GM23248 (cell line): ENCODE measurements around the gene ERMAP. TPM values are rescaled to one million over a fixed set of nuclear protein-coding genes. Genes with fewer than 3 reads are reported as not detected.

Experiments
- DNase-seq: peaks from one replicate; pipeline ENCODE4 v3.0.0-alpha.2; 2015
- H2AFZ ChIP-seq: fragments of 200-600 bp; sonication (generic); 2 replicates; pipeline ENCODE4 v1.6.1; 2016; ENCODE audit warnings: antibody characterized with exemption
- H3F3A ChIP-seq: fragments of 200-600 bp; sonication (generic); 2 replicates; pipeline ENCODE4 v1.6.1; 2016; ENCODE audit warnings: mild to moderate bottlenecking, antibody characterized with exemption, mixed run types; ENCODE audit not compliant: insufficient read depth
- H3K27ac ChIP-seq: fragments of 200-600 bp; sonication (generic); 2 replicates; pipeline ENCODE4 v1.5.1; 2016; ENCODE audit warnings: mild to moderate bottlenecking
- H3K27me3 ChIP-seq: fragments of 200-600 bp; sonication (generic); replicated peaks from 2 replicates; pipeline ENCODE4 v1.6.1; 2016; ENCODE audit warnings: mild to moderate bottlenecking; ENCODE audit not compliant: insufficient read depth
- H3K36me3 ChIP-seq: fragments of 200-600 bp; sonication (generic); 2 replicates; pipeline ENCODE4 v1.6.1; 2016; ENCODE audit warnings: low read depth, mild to moderate bottlenecking
- H3K4me1 ChIP-seq: fragments of 200-600 bp; sonication (generic); 2 replicates; pipeline ENCODE4 v1.6.1; 2016; ENCODE audit warnings: mild to moderate bottlenecking; ENCODE audit not compliant: insufficient read depth
- H3K4me2 ChIP-seq: fragments of 200-600 bp; sonication (generic); one replicate; pipeline ENCODE4 v1.6.1; 2016; ENCODE audit warnings: mild to moderate bottlenecking; ENCODE audit not compliant: unreplicated experiment
- H3K4me3 ChIP-seq: fragments of 200-600 bp; sonication (generic); 2 replicates; pipeline ENCODE4 v1.5.1; 2016; ENCODE audit warnings: mild to moderate bottlenecking
- H3K79me2 ChIP-seq: fragments of 200-600 bp; sonication (generic); 2 replicates; pipeline ENCODE4 v1.6.1; 2016; ENCODE audit warnings: mild to moderate bottlenecking; ENCODE audit not compliant: insufficient read depth
- H3K9ac ChIP-seq: fragments of 200-600 bp; sonication (generic); 2 replicates; pipeline ENCODE4 v1.6.1; 2016; ENCODE audit warnings: mild to moderate bottlenecking
- H3K9me2 ChIP-seq: fragments of 200-600 bp; sonication (generic); 2 replicates; pipeline ENCODE4 v1.6.1; 2016; ENCODE audit warnings: mixed run types, mild to moderate bottlenecking, moderate library complexity; ENCODE audit not compliant: insufficient read depth
- H3K9me3 ChIP-seq: fragments of 200-600 bp; sonication (generic); one replicate; pipeline ENCODE4 v1.6.1; 2017; ENCODE audit warnings: low read depth
- H4K20me1 ChIP-seq: fragments of 200-600 bp; sonication (generic); 2 replicates; pipeline ENCODE4 v1.6.0; 2016; ENCODE audit not compliant: insufficient read depth
- EZH2 ChIP-seq: fragments of 200-600 bp; sonication (generic); IDR thresholded peaks from 2 replicates; pipeline ENCODE4 v1.6.1; 2018; ENCODE audit warnings: antibody characterized with exemption, mild to moderate bottlenecking; ENCODE audit not compliant: insufficient read depth, poor library complexity, severe bottlenecking
- EZH2phosphoT487 ChIP-seq: fragments of 200-600 bp; sonication (generic); IDR thresholded peaks from 2 replicates; pipeline ENCODE4 v1.6.1; 2018; ENCODE audit warnings: antibody characterized with exemption, moderate library complexity, mild to moderate bottlenecking, low read depth; ENCODE audit not compliant: insufficient read depth
- WGBS, 2 experiments: methylation state at CpG; one replicate each; pipeline ENCODE4 v1.1.6; 2015 to 2017; ENCODE audit warnings: low lambda C conversion rate in 2 of 2, low coverage in 1 of 2; ENCODE audit errors: missing lambda C conversion rate in 2 of 2; 5-methylcytosine and 5-hydroxymethylcytosine counted together
- in situ Hi-C: fragments of 300-500 bp; cut with MboI; formaldehyde crosslinking; loops from 2 replicates; pipeline ENCODE4 v1.15.0; 2020
- polyA plus RNA-seq: library from polyadenylated mRNA; unstranded; fragments of >200 nt; fragmentation: Nextera tagmentation; extraction: Ambion mirVana; gene quantifications from 2 replicates; pipeline ENCODE4 v1.2.1, GENCODE V29; 2016
- total RNA-seq: library from RNA; depleted of rRNA; stranded (reverse); fragments of >200 nt; shearing (Covaris generic); gene quantifications from 2 replicates; pipeline ENCODE4 v1.2.3, GENCODE V29; 2014

The ERMAP gene
- total and polyA plus RNA-seq, 2 experiments from 2014 or later: 7.0 to 18.4 TPM

DNA sequence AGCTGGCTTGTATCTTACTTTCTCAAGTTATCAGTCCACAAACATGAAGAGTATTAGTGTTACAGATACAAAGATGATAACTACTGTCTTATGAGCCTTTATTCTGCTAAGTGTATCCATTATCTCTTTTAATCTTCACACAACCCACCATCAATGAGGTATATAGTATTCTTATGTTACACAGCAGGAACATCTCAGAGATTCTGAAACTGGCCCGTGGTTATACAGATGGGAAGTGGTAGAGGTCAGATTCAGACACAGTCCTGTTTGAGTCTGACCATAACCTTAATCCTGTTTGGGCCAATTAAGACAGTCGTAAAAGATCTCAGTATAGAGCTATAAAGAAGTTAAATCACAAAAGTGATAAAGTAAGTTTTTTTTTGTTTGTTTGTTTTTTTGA is 37.2 kb upstream of the ERMAP start:
- in situ Hi-C loops: loop anchor here (10.0 kb wide), 1 partner anchor 295 kb away; no protein-coding TSS in a partner anchor
- no peak for DNase-seq
- no peaks in the 10 kb centered on the region for H3K4me1 ChIP-seq
- no peak for TF ChIP-seq EZH2
- TF ChIP-seq EZH2phosphoT487: no peak
- no peaks in the 10 kb centered on the region for H3K27me3 ChIP-seq
- H3K4me3 ChIP-seq: no peak overlapping the region
- no peaks in the 10 kb centered on the region for H3K9me2 ChIP-seq
- no peaks in the 10 kb centered on the region for H4K20me1 ChIP-seq
- H3K4me2 ChIP-seq: no peak overlapping the region
- no peak overlapping the region for H3K9ac ChIP-seq
- H3K9me3 ChIP-seq: no peaks in the 10 kb centered on the region
- H2AFZ ChIP-seq: no peak overlapping the region
- peaks cover 19% of the 10 kb centered on the region for H3K36me3 ChIP-seq
- 66% methylated on average over 2 of the region's 2 CpGs for WGBS, 2 experiments
- 0 out of 2 replicates have a peak, but pooled peaks cover under 1% of the 10 kb centered on the region for H3F3A ChIP-seq
- no peaks in the 10 kb centered on the region for H3K79me2 ChIP-seq
- no peak overlapping the region for H3K27ac ChIP-seq

GRCh38 chr1:42780176-42780575 is 36.7 kb upstream of the ERMAP start:
- H3K4me2 ChIP-seq: no peak overlapping the region
- WGBS, 2 experiments: 93 to 100% methylated on average over 1 of the region's 1 CpG
- no peak overlapping the region for H3K27ac ChIP-seq
- H3K9me2 ChIP-seq: no peaks in the 10 kb centered on the region
- in situ Hi-C loops: no loop called here
- TF ChIP-seq EZH2phosphoT487: no peak
- no peak for TF ChIP-seq EZH2
- no peaks in the 10 kb centered on the region for H3F3A ChIP-seq
- H3K36me3 ChIP-seq: peaks cover 15% of the 10 kb centered on the region
- DNase-seq: no peak
- no peaks in the 10 kb centered on the region for H3K9me3 ChIP-seq
- H2AFZ ChIP-seq: no peak overlapping the region
- H3K9ac ChIP-seq: no peak overlapping the region
- H3K79me2 ChIP-seq: no peaks in the 10 kb centered on the region
- no peaks in the 10 kb centered on the region for H3K4me1 ChIP-seq
- no peaks in the 10 kb centered on the region for H4K20me1 ChIP-seq
- H3K27me3 ChIP-seq: no peaks in the 10 kb centered on the region
- H3K4me3 ChIP-seq: no peak overlapping the region

DNA sequence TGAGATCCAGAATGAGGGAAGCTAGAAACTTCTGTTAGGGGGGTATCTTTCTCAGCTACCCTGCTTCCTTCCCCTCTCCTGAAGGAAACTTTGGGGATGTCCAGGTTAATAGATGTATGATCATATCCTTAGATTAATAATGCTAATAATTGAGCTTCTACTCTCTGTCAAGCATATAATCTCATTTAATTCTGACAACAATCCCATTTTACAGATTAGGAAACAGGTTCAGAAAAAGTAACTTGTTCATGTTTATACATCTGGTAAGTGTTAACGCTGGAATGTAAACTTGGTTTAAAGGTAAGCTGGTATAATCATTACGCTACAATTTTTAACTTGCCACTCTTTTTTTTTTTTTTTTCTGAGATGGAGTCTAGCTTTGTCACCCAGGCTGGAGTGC is 33.8 kb upstream of the ERMAP start:
- 94 to 98% methylated on average over 2 of the region's 2 CpGs for WGBS, 2 experiments
- Histone ChIP-seq H3K4me1 (no peaks in the 10 kb centered on the region), H3K27ac (no peak overlapping the region), H3K36me3 (peaks cover 6% of the 10 kb centered on the region; the same call in 1 of the 2 replicates), H4K20me1 (no peaks in the 10 kb centered on the region), H3K27me3 (no peaks in the 10 kb centered on the region), H2AFZ (no peak overlapping the region), H3K4me2 (no peak overlapping the region), H3K4me3 (no peak overlapping the region), H3K79me2 (no peaks in the 10 kb centered on the region), H3K9ac (no peak overlapping the region), H3F3A (no peaks in the 10 kb centered on the region), H3K9me3 (no peaks in the 10 kb centered on the region), H3K9me2 (no peaks in the 10 kb centered on the region)
- in situ Hi-C loops: no loop called here
- TF ChIP-seq EZH2phosphoT487 (no peak), EZH2 (no peak)
- no peak for DNase-seq

- Histone ChIP-seq H3K79me2 (no peaks in the 10 kb centered on the region), H3K4me1 (no peaks in the 10 kb centered on the region), H4K20me1 (no peaks in the 10 kb centered on the region), H3K9ac (no peak overlapping the region), H3K27me3 (no peaks in the 10 kb centered on the region), H3K36me3 (peaks cover 6% of the 10 kb centered on the region; the same call in 1 of the 2 replicates), H3K4me2 (no peak overlapping the region), H3K9me3 (no peaks in the 10 kb centered on the region), H3K4me3 (no peak overlapping the region), H3K9me2 (no peaks in the 10 kb centered on the region), H2AFZ (no peak overlapping the region), H3F3A (no peaks in the 10 kb centered on the region), H3K27ac (no peak overlapping the region)
- DNase-seq: no peak
- WGBS, 2 experiments: 97 to 98% methylated on average over 12 to 18 of the region's 18 CpGs
- in situ Hi-C loops: no loop called here
- TF ChIP-seq EZH2 (no peak), EZH2phosphoT487 (no peak)
Observed at GRCh38 chr1:42784547-42784945, 32.4 kb upstream of the ERMAP start.
